MM.1S (cell line): ENCODE measurements around the gene VPS13C.
A peak's percentile ranks its signal among the peaks of the same experiment; 100 is the strongest.

Source experiments
- DNase-seq: peaks from one replicate; pipeline ENCODE4 v3.0.0-alpha.2; 2015
- H2AFZ ChIP-seq: fragments of 300-600 bp; sonication (generic); 2 replicates; pipeline ENCODE4 v1.6.0; 2016; ENCODE audit warnings: antibody characterized with exemption, low read length
- H3F3A ChIP-seq: fragments of 300-600 bp; sonication (generic); 2 replicates; pipeline ENCODE4 v1.6.1; 2016; ENCODE audit warnings: mild to moderate bottlenecking, antibody characterized with exemption, low read length, moderate library complexity, mixed read lengths; ENCODE audit not compliant: insufficient read depth
- H3K27ac ChIP-seq: fragments of 300-600 bp; sonication (generic); 2 replicates; pipeline ENCODE4 v1.5.1; 2016; ENCODE audit warnings: mild to moderate bottlenecking, low read length
- H3K27me3 ChIP-seq: fragments of 300-600 bp; sonication (generic); replicated peaks from 2 replicates; pipeline ENCODE4 v1.6.0; 2016; ENCODE audit warnings: low read length; ENCODE audit not compliant: insufficient read depth
- H3K36me3 ChIP-seq: fragments of 300-600 bp; sonication (generic); replicated peaks from 2 replicates; pipeline ENCODE4 v1.6.1; 2016; ENCODE audit warnings: mild to moderate bottlenecking, low read length, mixed read lengths; ENCODE audit not compliant: insufficient read depth
- H3K4me1 ChIP-seq: fragments of 300-600 bp; sonication (generic); 2 replicates; pipeline ENCODE4 v1.6.1; 2016; ENCODE audit warnings: low read length, mixed read lengths
- H3K4me2 ChIP-seq: fragments of 300-600 bp; sonication (generic); 2 replicates; pipeline ENCODE4 v1.6.0; 2016; ENCODE audit warnings: low read depth, low read length
- H3K4me3 ChIP-seq: fragments of 300-600 bp; sonication (generic); 2 replicates; pipeline ENCODE4 v1.5.1; 2016; ENCODE audit warnings: low read length, mixed read lengths
- H3K79me2 ChIP-seq: fragments of 300-600 bp; sonication (generic); 2 replicates; pipeline ENCODE4 v1.6.1; 2016; ENCODE audit warnings: mixed run types, low read length, mixed read lengths
- H3K9ac ChIP-seq: fragments of 300-600 bp; sonication (generic); 2 replicates; pipeline ENCODE4 v1.6.1; 2016; ENCODE audit warnings: low read length, mixed read lengths
- H3K9me2 ChIP-seq: fragments of 300-600 bp; sonication (generic); replicated peaks from 2 replicates; pipeline ENCODE4 v1.6.1; 2016; ENCODE audit warnings: mild to moderate bottlenecking, low read length, mixed read lengths; ENCODE audit not compliant: insufficient read depth
- H3K9me3 ChIP-seq: fragments of 300-600 bp; sonication (generic); replicated peaks from 2 replicates; pipeline ENCODE4 v1.6.1; 2016; ENCODE audit warnings: mild to moderate bottlenecking, low read length, mixed read lengths; ENCODE audit not compliant: insufficient read depth
- H4K20me1 ChIP-seq: fragments of 300-600 bp; sonication (generic); 2 replicates; pipeline ENCODE4 v1.6.1; 2016; ENCODE audit warnings: mild to moderate bottlenecking, low read length, moderate library complexity, mixed read lengths; ENCODE audit not compliant: insufficient read depth
- CTCF ChIP-seq: fragments of 300-600 bp; sonication (generic); IDR thresholded peaks from 2 replicates; pipeline ENCODE4 v1.5.1; 2016; ENCODE audit warnings: antibody characterized with exemption, low read length, mixed read lengths
- EZH2 ChIP-seq: fragments of 300-600 bp; sonication (generic); optimal IDR thresholded peaks from 2 replicates; pipeline ENCODE3; 2017; ENCODE audit warnings: low read depth, mild to moderate bottlenecking, antibody characterized with exemption, low read length, mixed read lengths
- EZH2phosphoT487 ChIP-seq: fragments of 300-600 bp; sonication (generic); IDR thresholded peaks from 2 replicates; pipeline ENCODE4 v1.6.1; 2018; ENCODE audit warnings: antibody characterized with exemption, low read length

VPS13C gene

GRCh38 chr15:62067448-62068044, 7.3 kb upstream of the VPS13C start:
- peaks cover 12% of the 10 kb centered on the region; the same call in 1 of the 2 replicates for H3K27me3 ChIP-seq
- H3K9me2 ChIP-seq = no peaks in the 10 kb centered on the region
- H2AFZ ChIP-seq = no peak overlapping the region
- no peak for TF ChIP-seq CTCF
- TF ChIP-seq EZH2phosphoT487 = no peak
- no peak for TF ChIP-seq EZH2
- no peaks in the 10 kb centered on the region for H3K79me2 ChIP-seq
- H3K4me1 ChIP-seq = no peaks in the 10 kb centered on the region
- no peaks in the 10 kb centered on the region for H3K9me3 ChIP-seq
- H3K4me3 ChIP-seq = peak overlapping the region; percentile 39; the same call in 1 of the 2 replicates
- no peaks in the 10 kb centered on the region for H3K36me3 ChIP-seq
- DNase-seq = no peak
- H3K27ac ChIP-seq = no peak overlapping the region
- peaks cover 7% of the 10 kb centered on the region; the same call in 1 of the 2 replicates for H3F3A ChIP-seq
- no peaks in the 10 kb centered on the region for H4K20me1 ChIP-seq
- no peak overlapping the region for H3K9ac ChIP-seq
- H3K4me2 ChIP-seq = peak overlapping the region; percentile 53; the same call in 1 of the 2 replicates

DNA sequence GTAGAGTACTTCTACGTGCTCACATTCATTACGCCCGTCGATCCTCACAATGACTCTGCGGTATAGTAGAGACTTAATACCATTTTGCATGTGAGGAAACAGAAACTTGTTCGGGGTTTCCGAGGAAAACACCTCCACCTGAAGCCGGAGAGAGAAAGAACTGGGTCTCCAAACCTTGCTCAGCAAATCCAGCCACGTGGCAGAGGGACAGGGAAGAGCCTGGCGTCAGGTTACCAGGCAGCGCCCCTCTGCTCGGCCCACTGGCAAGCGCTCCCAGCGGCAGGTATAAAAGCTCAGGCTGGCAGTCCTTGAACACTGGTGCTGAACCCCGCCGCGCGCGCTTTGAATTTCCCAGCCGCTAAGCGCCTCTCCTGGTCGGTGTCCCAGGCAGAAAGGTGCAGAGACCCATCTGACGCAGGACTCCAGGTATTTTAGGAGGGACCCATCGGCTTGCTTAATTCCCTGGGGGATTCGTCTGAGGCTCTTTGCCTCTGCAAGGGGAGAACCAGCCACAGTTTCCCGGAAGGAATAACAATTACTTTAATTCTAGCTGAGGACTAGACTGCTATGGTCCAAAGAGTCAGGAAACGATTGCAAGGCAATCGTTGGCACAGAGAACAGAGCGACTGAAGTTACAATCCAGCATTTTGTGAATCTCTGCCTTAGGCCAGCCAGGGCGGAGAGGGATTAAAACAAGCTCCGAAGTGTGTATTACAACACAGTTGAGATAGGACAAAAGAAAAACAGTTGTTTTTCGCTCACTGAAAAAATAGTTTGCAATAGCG, 6.6 kb upstream of the VPS13C start, which contains the start of gene C2CD4A:
Gene C2CD4A, plus strand, starts transcription at position 315 of the 785 bp plus-strand sequence. CDS start 637 bp downstream, outside the sequence.
- H4K20me1 ChIP-seq = no peaks in the 10 kb centered on the region
- peak within 1 kb of the TSS; percentile 39; the same call in 1 of the 2 replicates for H3K4me3 ChIP-seq
- H3K9me2 ChIP-seq = no peaks in the 10 kb centered on the region
- peaks cover 12% of the 10 kb centered on the region; the same call in 1 of the 2 replicates for H3K27me3 ChIP-seq
- no peaks in the 10 kb centered on the region for H3K9me3 ChIP-seq
- H3K9ac ChIP-seq = no peak within 1 kb of the TSS
- no peaks in the 10 kb centered on the region for H3K36me3 ChIP-seq
- no peak within 1 kb of the TSS for H3K27ac ChIP-seq
- peaks cover 7% of the 10 kb centered on the region; the same call in 1 of the 2 replicates for H3F3A ChIP-seq
- TF ChIP-seq EZH2 (no peak), CTCF (peak; percentile 23; the same call in 1 of the 2 replicates), EZH2phosphoT487 (no peak)
- no peaks in the 10 kb centered on the region for H3K4me1 ChIP-seq
- 0 out of 2 replicates have a peak within 1 kb of the TSS, but pooled peaks have one; percentile 20 for H2AFZ ChIP-seq
- peak within 1 kb of the TSS; percentile 53; the same call in 1 of the 2 replicates for H3K4me2 ChIP-seq
- no peaks in the 10 kb centered on the region for H3K79me2 ChIP-seq
- peak; percentile 56 for DNase-seq

GRCh38 chr15:62063825-62064635, 3.8 kb upstream of the VPS13C start:
- no peak for DNase-seq
- H3K4me1 ChIP-seq = 0 out of 2 replicates have a peak, but pooled peaks cover 4% of the 10 kb centered on the region
- no peak overlapping the region for H3K9ac ChIP-seq
- peaks cover 12% of the 10 kb centered on the region; the same call in 1 of the 2 replicates for H3K27me3 ChIP-seq
- no peak overlapping the region for H3K4me2 ChIP-seq
- H3K9me2 ChIP-seq = no peaks in the 10 kb centered on the region
- no peaks in the 10 kb centered on the region for H3K9me3 ChIP-seq
- H2AFZ ChIP-seq = no peak overlapping the region
- H4K20me1 ChIP-seq = no peaks in the 10 kb centered on the region
- H3K4me3 ChIP-seq = no peak overlapping the region
- H3K36me3 ChIP-seq = no peaks in the 10 kb centered on the region
- TF ChIP-seq EZH2phosphoT487 (no peak), EZH2 (no peak), CTCF (no peak)
- no peak overlapping the region for H3K27ac ChIP-seq
- H3F3A ChIP-seq = peaks cover 32% of the 10 kb centered on the region
- peaks cover 7% of the 10 kb centered on the region for H3K79me2 ChIP-seq
